ENCODE data around the gene MICALL1. TPM values are rescaled to one million over a fixed set of nuclear protein-coding genes. Genes with fewer than 3 reads are reported as not detected.
A peak's percentile ranks its signal among the peaks of the same experiment; 100 is the strongest.

The MICALL1 gene
- total and polyA plus RNA-seq, 10 donors = 3.8 to 29.4 (median 18.6) TPM

DNA sequence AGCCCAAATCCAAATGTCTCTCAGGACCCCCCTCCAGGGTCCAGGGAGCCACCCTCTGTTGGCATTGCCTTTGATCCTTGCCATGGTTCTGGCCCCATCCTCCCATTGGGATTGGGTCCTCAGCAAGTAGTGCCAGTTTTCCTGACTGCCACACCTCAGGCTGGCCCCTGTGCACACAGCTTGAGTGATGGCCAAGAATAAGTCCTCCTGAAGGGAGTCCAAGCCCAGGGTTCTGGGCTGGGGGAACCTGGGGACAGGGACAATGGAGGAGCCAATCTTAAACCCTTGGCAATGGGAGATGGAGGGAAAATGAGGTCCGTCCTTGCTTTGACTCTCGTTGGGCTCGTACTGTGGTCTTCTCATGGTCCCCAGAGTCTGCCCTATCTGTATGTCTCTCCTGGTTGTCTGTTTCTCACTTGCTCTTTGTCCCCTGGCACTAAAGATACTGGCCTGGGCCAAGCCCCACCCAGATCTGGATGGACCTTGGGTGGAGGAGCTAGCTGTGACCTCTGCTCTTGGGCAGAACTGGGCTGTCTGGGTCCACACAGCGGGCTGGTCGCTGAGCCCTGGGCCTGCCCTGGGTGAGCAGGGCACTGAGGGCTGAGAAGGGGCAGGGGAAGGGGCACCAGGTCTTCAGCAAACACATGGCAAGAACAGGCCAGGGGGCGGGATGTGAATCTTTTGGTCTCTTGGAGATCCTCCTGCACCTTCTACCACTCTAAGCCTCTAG lies 75.3 kb downstream of the MICALL1 start:
- no peaks in the 10 kb centered on the region for H3K4me1 ChIP-seq
- H3K4me3 ChIP-seq = no peak overlapping the region
- H3K27ac ChIP-seq = no peak overlapping the region
- H3K36me3 ChIP-seq = peaks cover 0 to 47% (median 0%) of the 10 kb centered on the region in 6 donors
- TF ChIP-seq CTCF (IDR thresholded peaks at IDR 0.05 in 8 of 11, conservative IDR thresholded peaks at IDR 0.05 in 3 of 11) = no peak
- TF ChIP-seq POLR2A (IDR thresholded peaks at IDR 0.05) = no peak
- TF ChIP-seq POLR2AphosphoS5 (IDR thresholded peaks at IDR 0.05) = no peak
- no peak for DNase-seq
- H3K9me3 ChIP-seq = no peaks in the 10 kb centered on the region
- 92 to 98% (median 94%) methylated on average over 6 of the region's 6 CpGs for WGBS, 5 donors
- intact Hi-C loops (cut with DNase I; ENCODE audit: low total_unique reads) = no loop called here
- no peaks in the 10 kb centered on the region for H3K27me3 ChIP-seq (replicated peaks in 1 of 7)

- Histone ChIP-seq H3K9me3 (no peaks in the 10 kb centered on the region), H3K4me1 (no peaks in the 10 kb centered on the region), H3K27me3 (replicated peaks in 1 of 7) (no peaks in the 10 kb centered on the region), H3K36me3 (peaks cover 0 to 48% (median 0%) of the 10 kb centered on the region in 6 donors), H3K27ac (no peak overlapping the region), H3K4me3 (no peak overlapping the region)
- TF ChIP-seq CTCF (IDR thresholded peaks at IDR 0.05 in 8 of 11, conservative IDR thresholded peaks at IDR 0.05 in 3 of 11) (no peak), POLR2A (IDR thresholded peaks at IDR 0.05) (no peak), POLR2AphosphoS5 (IDR thresholded peaks at IDR 0.05) (no peak)
- intact Hi-C loops (cut with DNase I; ENCODE audit: low total_unique reads) = no loop called here
- no peak for DNase-seq
- 67 to 85% (median 74%) methylated on average over 8 of the region's 8 CpGs for WGBS, 5 donors
Observed at GRCh38 chr22:37982151-37982785, 76.2 kb downstream of the MICALL1 start.

DNA sequence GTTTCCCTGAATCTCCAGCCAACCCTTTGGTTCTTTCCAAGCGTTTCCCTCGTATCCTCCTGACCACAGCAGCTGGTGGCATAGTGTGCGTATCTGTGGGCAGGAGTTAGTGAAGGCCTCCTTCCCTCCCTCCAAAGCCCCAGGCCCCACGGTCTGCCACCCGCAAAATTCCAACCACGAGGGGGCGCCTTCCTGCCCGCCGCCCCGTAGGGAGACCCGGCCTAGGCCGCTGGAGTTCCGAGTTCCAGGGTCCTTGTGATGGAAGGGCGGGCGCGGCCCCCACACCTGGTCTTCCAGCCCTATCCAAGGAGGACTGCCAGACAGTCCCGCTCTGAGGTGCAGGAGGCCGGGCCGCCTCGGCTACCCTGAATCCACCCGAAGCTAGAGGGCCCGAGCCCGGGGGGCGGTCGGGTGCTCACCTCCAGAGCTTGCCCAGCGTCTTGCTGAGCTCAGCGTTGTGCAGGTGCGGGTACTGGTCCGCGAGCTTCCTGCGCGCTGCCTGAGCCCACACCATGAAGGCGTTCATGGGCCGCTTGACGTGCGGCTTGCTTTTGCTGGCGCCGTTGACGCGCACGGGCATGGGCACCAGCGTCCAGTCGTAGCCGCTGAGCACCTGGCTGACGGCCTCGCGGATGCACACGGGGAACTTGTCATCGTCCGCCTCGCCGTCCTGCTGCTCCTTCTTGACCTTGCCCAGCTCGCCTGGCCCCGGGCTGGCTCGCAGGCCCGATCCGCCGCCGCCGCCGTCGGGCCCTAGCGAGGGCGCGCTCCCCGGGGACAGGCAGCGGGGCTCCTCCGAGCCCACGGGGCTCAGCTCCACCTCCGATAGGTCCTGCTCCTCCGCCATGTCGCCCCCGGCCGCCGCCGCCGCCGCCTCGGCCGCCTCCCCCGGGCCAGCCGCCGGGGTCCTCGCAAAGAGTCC lies 77.1 kb downstream of the MICALL1 start:
- H3K4me3 ChIP-seq = no peak overlapping the region
- intact Hi-C loops (cut with DNase I; ENCODE audit: low total_unique reads) = no loop called here
- peak in 1 of 11 experiments; percentile 22 for TF ChIP-seq CTCF (IDR thresholded peaks at IDR 0.05 in 8 of 11, conservative IDR thresholded peaks at IDR 0.05 in 3 of 11)
- no peak for TF ChIP-seq POLR2A (IDR thresholded peaks at IDR 0.05)
- H3K27me3 ChIP-seq (replicated peaks in 1 of 7) = no peaks in the 10 kb centered on the region
- H3K27ac ChIP-seq = no peak overlapping the region
- no peaks in the 10 kb centered on the region for H3K4me1 ChIP-seq
- H3K36me3 ChIP-seq = peaks cover 0 to 45% (median 0%) of the 10 kb centered on the region in 6 donors
- no peaks in the 10 kb centered on the region for H3K9me3 ChIP-seq
- DNase-seq = no peak
- 71 to 88% (median 78%) methylated on average over 41 to 84 of the region's 84 CpGs for WGBS, 5 donors

Measured in spleen (tissue), 11 donors.